B cell (primary cell): ENCODE data around the gene TOP2A. TPM values are rescaled to one million over a fixed set of nuclear protein-coding genes. Genes with fewer than 3 reads are reported as not detected.
A peak's percentile ranks its signal among the peaks of the same experiment; 100 is the strongest.

Experiments used
- ATAC-seq: fragments of 200-7000 bp; cut with Tn5 transposase; one replicate; pipeline ENCODE4 v1.10.0; 2021; ENCODE audit warnings: low read depth, mild to moderate bottlenecking, moderate number of reproducible peaks, moderate library complexity
- CTCF ChIA-PET: fragments of 350-600 bp; sonication (Branson Sonifier 250); formaldehyde crosslinking; loops from one replicate; lab custom pipeline; 2021; ENCODE audit warnings: antibody characterized with exemption, inconsistent platforms; lab: Charles Lee
- POLR2A ChIA-PET: fragments of 350-600 bp; sonication (Branson Sonifier 250); formaldehyde crosslinking; loops from one replicate; lab custom pipeline; 2021; ENCODE audit warnings: antibody characterized with exemption; lab: Charles Lee
- DNase-seq: peaks from one replicate; pipeline ENCODE4 v3.0.0; 2013
- H2AFZ ChIP-seq: 2 replicates; pipeline ENCODE4 v1.6.1; 2012; ENCODE audit warnings: mild to moderate bottlenecking, low read depth, low read length; ENCODE audit not compliant: insufficient read depth, poor library complexity, severe bottlenecking
- H3K27ac ChIP-seq, 2 donors: 1 replicate in 1 of 2; 2 replicates in 1 of 2; pipeline ENCODE4 v1.5.1; 2012 to 2013; ENCODE audit warnings: low read length in 2 of 2, mild to moderate bottlenecking in 2 of 2, moderate library complexity in 1 of 2
- H3K27me3 ChIP-seq, 4 experiments: fragments of 200-600 bp in 1 of 4; sonication (generic) in 1 of 4; replicated peaks in 1 of 4; 1 replicate in 2 of 4; 2 replicates in 2 of 4; pipeline versions ENCODE4 v1.6.1 to v1.7.0; 2013 to 2016; ENCODE audit warnings: low read length in 3 of 4, mild to moderate bottlenecking in 2 of 4, mixed read lengths in 1 of 4, moderate library complexity in 1 of 4; ENCODE audit not compliant: insufficient read depth in 4 of 4, control insufficient read depth in 3 of 4; ENCODE audit errors: control extremely low read depth in 1 of 4
- H3K36me3 ChIP-seq, 2 experiments: replicated peaks in 1 of 2; 1 replicate in 1 of 2; 2 replicates in 1 of 2; pipeline versions ENCODE4 v1.6.1 to v1.7.1; 2013; ENCODE audit warnings: low read length in 1 of 2; ENCODE audit not compliant: insufficient read depth in 2 of 2, control insufficient read depth in 1 of 2; ENCODE audit errors: control extremely low read depth in 1 of 2, extremely low read depth in 1 of 2
- H3K4me1 ChIP-seq, 2 donors: fragments of 200-600 bp in 1 of 2; sonication (generic) in 1 of 2; 1 replicate in 1 of 2; 2 replicates in 1 of 2; pipeline versions ENCODE4 v1.5.1 to v1.6.1; 2013 to 2017; ENCODE audit warnings: low read length in 2 of 2; ENCODE audit not compliant: control insufficient read depth in 2 of 2, insufficient read depth in 2 of 2
- H3K4me2 ChIP-seq: replicated peaks from 2 replicates; pipeline ENCODE3; 2012; ENCODE audit warnings: mild to moderate bottlenecking, low read depth, low read length; ENCODE audit not compliant: poor library complexity, severe bottlenecking
- H3K4me3 ChIP-seq, 5 experiments: fragments of 200-600 bp in 1 of 5; sonication (generic) in 1 of 5; 1 replicate in 3 of 5; 2 replicates in 2 of 5; pipeline versions ENCODE4 v1.5.1 to v1.7.0; 2011 to 2016; ENCODE audit warnings: low read length in 4 of 5, mild to moderate bottlenecking in 4 of 5, low read depth in 2 of 5, control low read depth in 1 of 5, moderate library complexity in 1 of 5; ENCODE audit not compliant: insufficient read depth in 1 of 5; ENCODE audit errors: control extremely low read depth in 1 of 5, extremely low read depth in 1 of 5
- H3K79me2 ChIP-seq: fragments of 200-600 bp; sonication (generic); one replicate; pipeline ENCODE4 v1.6.0; 2016; ENCODE audit warnings: low read length; ENCODE audit not compliant: control insufficient read depth, insufficient read depth
- H3K9ac ChIP-seq: fragments of 200-600 bp; sonication (generic); 2 replicates; pipeline ENCODE4 v1.6.1; 2017; ENCODE audit warnings: mild to moderate bottlenecking, low read length, moderate library complexity
- H3K9me3 ChIP-seq, 3 donors: one replicate each; pipeline versions ENCODE4 v1.6.1 to v1.7.1; 2013; ENCODE audit warnings: low read length in 2 of 3; ENCODE audit not compliant: control insufficient read depth in 2 of 3, insufficient read depth in 1 of 3; ENCODE audit errors: control extremely low read depth in 1 of 3
- H4K20me1 ChIP-seq: 2 replicates; pipeline ENCODE4 v1.6.0; 2012; ENCODE audit warnings: mild to moderate bottlenecking, low read length; ENCODE audit not compliant: insufficient read depth, control insufficient read depth, poor library complexity, severe bottlenecking
- H3K27ac Mint-ChIP-seq: one replicate; pipeline ENCODE4 v1.8.0; 2021; ENCODE audit warnings: mixed read lengths
- H3K27me3 Mint-ChIP-seq: one replicate; pipeline ENCODE4 v1.8.0; 2021; ENCODE audit warnings: mixed read lengths
- H3K4me1 Mint-ChIP-seq: one replicate; pipeline ENCODE4 v1.8.0; 2021; ENCODE audit warnings: mixed read lengths
- H3K4me3 Mint-ChIP-seq: one replicate; pipeline ENCODE4 v1.8.0; 2021; ENCODE audit warnings: mixed read lengths
- H3K9me3 Mint-ChIP-seq: one replicate; pipeline ENCODE4 v1.8.0; 2022; ENCODE audit warnings: mixed read lengths; ENCODE audit not compliant: insufficient read depth
- EZH2 ChIP-seq: IDR thresholded peaks from 2 replicates; pipeline ENCODE4 v1.6.1; 2012; ENCODE audit warnings: borderline replicate concordance, low read depth, mild to moderate bottlenecking, moderate library complexity, low read length; ENCODE audit not compliant: insufficient read depth, poor library complexity, severe bottlenecking
- WGBS: methylation state at CpG from one replicate; pipeline ENCODE4 v1.1.5; 2013; ENCODE audit warnings: missing lambda C conversion rate; ENCODE audit not compliant: insufficient coverage; 5-methylcytosine and 5-hydroxymethylcytosine counted together
- intact Hi-C: fragments of 100-400 bp; cut with micrococcal nuclease; formaldehyde crosslinking; loops from one replicate; pipeline ENCODE4 v1.10.0; 2022
- polyA plus RNA-seq: library from polyadenylated mRNA; depleted of rRNA; stranded (reverse); fragments of >200 nt; gene quantifications from 2 replicates; pipeline ENCODE4 v1.2.3, GENCODE V29; 2012
- total RNA-seq, 2 donors: library from RNA; stranded (reverse); fragments of 120-200 nt in 1 of 2; gene quantifications; 1 replicate in 1 of 2; 2 replicates in 1 of 2; pipeline versions ENCODE4 v1.2.3 to v1.2.4, GENCODE V29; 2013 to 2022
- TF ChIP-seq, protein P1 (sequence below): fragments of 200-600 bp; IDR thresholded peaks from one replicate; pipeline ENCODE4 v1.8.0; 2022; ENCODE audit warnings: antibody characterized with exemption, mild to moderate bottlenecking

Gene TOP2A
- total and polyA plus RNA-seq, 2 donors (not counting 1 experiment from before 2014, with no cell fraction given), result 0.36 to 3.1 TPM

DNA sequence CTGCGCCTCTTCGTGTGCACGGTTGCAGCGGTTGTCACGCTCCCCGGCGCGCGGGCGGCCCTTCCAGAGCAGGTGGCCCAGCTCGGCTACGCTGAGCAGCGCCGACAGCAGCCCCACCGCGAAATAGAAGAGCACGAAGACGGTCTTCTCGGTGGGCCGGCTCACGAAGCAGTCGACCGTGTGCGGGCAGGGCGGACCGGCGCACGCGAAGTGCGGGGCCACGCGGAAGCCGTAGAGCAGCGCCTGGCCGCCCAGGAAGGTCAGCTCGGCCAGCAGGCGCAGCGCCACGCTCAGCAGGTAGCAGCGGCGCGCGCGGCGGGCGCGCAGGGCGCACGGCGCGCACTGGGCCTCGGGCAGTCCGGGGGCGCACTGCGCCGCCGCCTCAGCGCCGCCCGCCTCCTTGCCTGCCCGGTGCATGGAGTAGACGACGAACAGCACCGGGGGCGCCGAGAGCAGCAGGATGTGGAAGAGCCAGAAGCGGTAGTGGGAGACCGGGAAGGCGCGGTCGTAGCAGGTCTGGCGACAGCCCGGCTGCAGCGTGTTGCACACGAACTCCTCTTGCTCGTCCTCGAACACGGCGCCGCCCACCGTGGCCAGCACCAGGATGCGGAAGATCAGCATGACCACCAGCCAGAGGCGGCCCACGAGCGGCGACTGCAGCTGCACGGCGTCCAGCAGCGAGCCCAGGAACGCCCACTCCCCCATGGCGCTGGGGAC is 54.4 kb downstream of the TOP2A start:
- Mint-ChIP-seq H3K4me1 (peaks cover 12% of the 10 kb centered on the region), H3K4me3 (peak overlapping the region; percentile 85), H3K27me3 (peaks cover 12% of the 10 kb centered on the region), H3K27ac (no peak overlapping the region), H3K9me3 (no peaks in the 10 kb centered on the region)
- H3K4me2 ChIP-seq, result peak overlapping the region; percentile 90
- POLR2A ChIA-PET, result interaction anchor here (1.1 to 1.4 kb wide), 3 partner anchors 170 to 201 kb away, joined by 3 to 4 read pairs (median 3); no protein-coding TSS in a partner anchor
- H3K79me2 ChIP-seq, result no peaks in the 10 kb centered on the region
- TF ChIP-seq EZH2, result no peak
- TF ChIP-seq, protein P1, sequence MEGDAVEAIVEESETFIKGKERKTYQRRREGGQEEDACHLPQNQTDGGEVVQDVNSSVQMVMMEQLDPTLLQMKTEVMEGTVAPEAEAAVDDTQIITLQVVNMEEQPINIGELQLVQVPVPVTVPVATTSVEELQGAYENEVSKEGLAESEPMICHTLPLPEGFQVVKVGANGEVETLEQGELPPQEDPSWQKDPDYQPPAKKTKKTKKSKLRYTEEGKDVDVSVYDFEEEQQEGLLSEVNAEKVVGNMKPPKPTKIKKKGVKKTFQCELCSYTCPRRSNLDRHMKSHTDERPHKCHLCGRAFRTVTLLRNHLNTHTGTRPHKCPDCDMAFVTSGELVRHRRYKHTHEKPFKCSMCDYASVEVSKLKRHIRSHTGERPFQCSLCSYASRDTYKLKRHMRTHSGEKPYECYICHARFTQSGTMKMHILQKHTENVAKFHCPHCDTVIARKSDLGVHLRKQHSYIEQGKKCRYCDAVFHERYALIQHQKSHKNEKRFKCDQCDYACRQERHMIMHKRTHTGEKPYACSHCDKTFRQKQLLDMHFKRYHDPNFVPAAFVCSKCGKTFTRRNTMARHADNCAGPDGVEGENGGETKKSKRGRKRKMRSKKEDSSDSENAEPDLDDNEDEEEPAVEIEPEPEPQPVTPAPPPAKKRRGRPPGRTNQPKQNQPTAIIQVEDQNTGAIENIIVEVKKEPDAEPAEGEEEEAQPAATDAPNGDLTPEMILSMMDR, result no peak
- H3K9ac ChIP-seq, result peak overlapping the region; percentile 45
- no peaks in the 10 kb centered on the region for H3K36me3 ChIP-seq
- peak; percentile 80 for DNase-seq
- H3K27ac ChIP-seq, result no peak overlapping the region
- intact Hi-C loops, result loop anchor here (2.0 to 5.0 kb wide), 2 partner anchors 254 to 1304 kb away; no protein-coding TSS in a partner anchor
- CTCF ChIA-PET, result interaction anchor here (0.6 to 15.9 kb wide), 11 partner anchors 9 to 197 kb away, joined by 3 to 871 read pairs (median 7); partner anchors contain the start of genes CDC6, RARA and TOP2A
- H3K4me1 ChIP-seq, result peaks cover 15 to 17% of the 10 kb centered on the region in 2 donors
- no peaks in the 10 kb centered on the region for H4K20me1 ChIP-seq
- ATAC-seq, result peak; percentile 18
- H3K27me3 ChIP-seq, result peaks cover 0 to 34% (median 8%) of the 10 kb centered on the region in 4 experiments
- H3K9me3 ChIP-seq, result peaks cover 0 to 6% (median 0%) of the 10 kb centered on the region in 3 donors
- peak overlapping the region in 4 of 5 experiments; percentile 28 to 58 (median 52) for H3K4me3 ChIP-seq
- 7% methylated on average over 91 of the region's 91 CpGs for WGBS
- H2AFZ ChIP-seq, result peak overlapping the region; percentile 74
